ENCODE data around the gene TM6SF1. TPM values are rescaled to one million over a fixed set of nuclear protein-coding genes. Genes with fewer than 3 reads are reported as not detected.

TM6SF1 gene
- total and polyA plus RNA-seq, 2 experiments from 2014 or later, result 1.3 to 1.8 TPM

DNA sequence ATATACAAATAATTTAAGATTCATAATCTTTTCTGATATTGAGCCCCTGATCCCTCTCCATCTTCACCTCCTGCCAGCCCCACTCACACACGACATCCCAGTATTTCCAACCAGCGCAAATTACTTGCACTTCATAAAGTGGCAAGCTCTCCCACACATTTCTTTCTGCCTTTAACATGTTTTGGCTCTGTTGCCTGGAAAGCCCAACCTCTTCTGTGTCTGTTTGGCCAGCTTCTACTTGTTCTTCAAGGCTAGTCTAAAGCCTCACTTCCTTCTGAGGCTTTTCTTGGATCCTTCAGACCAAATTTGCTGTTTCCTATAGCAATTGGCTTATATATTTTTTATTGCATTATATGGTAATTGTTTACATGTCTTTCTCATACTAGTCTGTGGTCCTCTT, 5.1 kb upstream of the TM6SF1 start:
- H3K27me3 ChIP-seq, result peaks cover 75% of the 10 kb centered on the region
- H3K4me3 ChIP-seq, result no peak overlapping the region
- H3K36me3 ChIP-seq, result no peaks in the 10 kb centered on the region
- peak in 1 of 2 donors; percentile 39 for DNase-seq (ENCODE audit: low read depth in 1 of 2, low spot score in 1 of 2)
- no peaks in the 10 kb centered on the region for H3K4me1 ChIP-seq (ENCODE audit: low read depth)
- H3K27ac ChIP-seq, result no peak overlapping the region
- H3K9me3 ChIP-seq (ENCODE audit: low read depth), result no peaks in the 10 kb centered on the region
- TF ChIP-seq, protein P1, sequence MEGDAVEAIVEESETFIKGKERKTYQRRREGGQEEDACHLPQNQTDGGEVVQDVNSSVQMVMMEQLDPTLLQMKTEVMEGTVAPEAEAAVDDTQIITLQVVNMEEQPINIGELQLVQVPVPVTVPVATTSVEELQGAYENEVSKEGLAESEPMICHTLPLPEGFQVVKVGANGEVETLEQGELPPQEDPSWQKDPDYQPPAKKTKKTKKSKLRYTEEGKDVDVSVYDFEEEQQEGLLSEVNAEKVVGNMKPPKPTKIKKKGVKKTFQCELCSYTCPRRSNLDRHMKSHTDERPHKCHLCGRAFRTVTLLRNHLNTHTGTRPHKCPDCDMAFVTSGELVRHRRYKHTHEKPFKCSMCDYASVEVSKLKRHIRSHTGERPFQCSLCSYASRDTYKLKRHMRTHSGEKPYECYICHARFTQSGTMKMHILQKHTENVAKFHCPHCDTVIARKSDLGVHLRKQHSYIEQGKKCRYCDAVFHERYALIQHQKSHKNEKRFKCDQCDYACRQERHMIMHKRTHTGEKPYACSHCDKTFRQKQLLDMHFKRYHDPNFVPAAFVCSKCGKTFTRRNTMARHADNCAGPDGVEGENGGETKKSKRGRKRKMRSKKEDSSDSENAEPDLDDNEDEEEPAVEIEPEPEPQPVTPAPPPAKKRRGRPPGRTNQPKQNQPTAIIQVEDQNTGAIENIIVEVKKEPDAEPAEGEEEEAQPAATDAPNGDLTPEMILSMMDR (IDR thresholded peaks at IDR 0.05; ENCODE audit: low read depth, low read length), result no peak

DNA sequence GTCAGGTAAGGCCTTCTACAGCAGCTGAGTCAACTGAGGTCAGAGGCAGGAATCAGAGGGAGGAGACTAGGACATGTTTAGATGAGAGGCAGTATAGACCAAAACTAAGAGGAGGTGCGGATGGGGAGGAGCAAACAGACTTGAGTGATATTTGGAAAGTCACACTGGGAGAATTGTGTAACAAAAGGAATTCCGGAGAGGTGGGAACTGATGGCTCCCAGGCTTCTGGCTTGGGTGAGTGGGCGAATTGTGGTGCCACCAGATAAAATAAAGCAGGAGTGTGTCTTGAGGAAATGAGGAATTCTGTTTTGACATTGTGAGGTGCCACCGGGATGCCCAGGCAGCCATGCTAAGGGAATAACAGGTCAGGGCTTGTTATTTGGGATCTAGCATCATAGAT, 3.3 kb upstream of the TM6SF1 start:
- TF ChIP-seq, protein P1 (IDR thresholded peaks at IDR 0.05; ENCODE audit: low read depth, low read length), result no peak
- Histone ChIP-seq H3K9me3 (ENCODE audit: low read depth) (no peaks in the 10 kb centered on the region), H3K4me1 (ENCODE audit: low read depth) (no peaks in the 10 kb centered on the region), H3K4me3 (no peak overlapping the region), H3K27ac (no peak overlapping the region), H3K36me3 (no peaks in the 10 kb centered on the region), H3K27me3 (peaks cover 75% of the 10 kb centered on the region)
- DNase-seq (ENCODE audit: low read depth in 1 of 2, low spot score in 1 of 2), result no peak

- Histone ChIP-seq H3K27me3 (peaks cover 73% of the 10 kb centered on the region), H3K27ac (no peak overlapping the region), H3K36me3 (no peaks in the 10 kb centered on the region), H3K9me3 (ENCODE audit: low read depth) (no peaks in the 10 kb centered on the region), H3K4me3 (no peak overlapping the region), H3K4me1 (ENCODE audit: low read depth) (no peaks in the 10 kb centered on the region)
- TF ChIP-seq, protein P1 (IDR thresholded peaks at IDR 0.05; ENCODE audit: low read depth, low read length), result no peak
- DNase-seq (ENCODE audit: low read depth in 1 of 2, low spot score in 1 of 2), result no peak
Measured at GRCh38 chr15:83105440-83105839, 2.0 kb upstream of the TM6SF1 start.

- Histone ChIP-seq H3K27me3 (peaks cover 55% of the 10 kb centered on the region), H3K4me3 (peak overlapping the region; percentile 51), H3K36me3 (no peaks in the 10 kb centered on the region), H3K9me3 (ENCODE audit: low read depth) (no peaks in the 10 kb centered on the region), H3K4me1 (ENCODE audit: low read depth) (no peaks in the 10 kb centered on the region), H3K27ac (no peak overlapping the region)
- TF ChIP-seq, protein P1 (IDR thresholded peaks at IDR 0.05; ENCODE audit: low read depth, low read length), result no peak
- DNase-seq (ENCODE audit: low read depth in 1 of 2, low spot score in 1 of 2), result no peak
Measured at GRCh38 chr15:83107841-83108181, 366 bp downstream of the TM6SF1 start.

GRCh38 chr15:83108266-83109219, 1.1 kb downstream of the TM6SF1 start:
- no peak overlapping the region for H3K4me3 ChIP-seq
- peak in 1 of 2 donors; percentile 82 for DNase-seq (ENCODE audit: low read depth in 1 of 2, low spot score in 1 of 2)
- TF ChIP-seq, protein P1 (IDR thresholded peaks at IDR 0.05; ENCODE audit: low read depth, low read length), result no peak
- no peaks in the 10 kb centered on the region for H3K9me3 ChIP-seq (ENCODE audit: low read depth)
- no peaks in the 10 kb centered on the region for H3K4me1 ChIP-seq (ENCODE audit: low read depth)
- H3K36me3 ChIP-seq, result no peaks in the 10 kb centered on the region
- peaks cover 53% of the 10 kb centered on the region for H3K27me3 ChIP-seq
- no peak overlapping the region for H3K27ac ChIP-seq

Data from cardiac muscle cell (in vitro differentiated cells and primary cell).